ENCODE results near the gene SEBOX.

- TF ChIP-seq POLR2A (IDR thresholded peaks at IDR 0.05) = no peak
- TF ChIP-seq, protein P1, sequence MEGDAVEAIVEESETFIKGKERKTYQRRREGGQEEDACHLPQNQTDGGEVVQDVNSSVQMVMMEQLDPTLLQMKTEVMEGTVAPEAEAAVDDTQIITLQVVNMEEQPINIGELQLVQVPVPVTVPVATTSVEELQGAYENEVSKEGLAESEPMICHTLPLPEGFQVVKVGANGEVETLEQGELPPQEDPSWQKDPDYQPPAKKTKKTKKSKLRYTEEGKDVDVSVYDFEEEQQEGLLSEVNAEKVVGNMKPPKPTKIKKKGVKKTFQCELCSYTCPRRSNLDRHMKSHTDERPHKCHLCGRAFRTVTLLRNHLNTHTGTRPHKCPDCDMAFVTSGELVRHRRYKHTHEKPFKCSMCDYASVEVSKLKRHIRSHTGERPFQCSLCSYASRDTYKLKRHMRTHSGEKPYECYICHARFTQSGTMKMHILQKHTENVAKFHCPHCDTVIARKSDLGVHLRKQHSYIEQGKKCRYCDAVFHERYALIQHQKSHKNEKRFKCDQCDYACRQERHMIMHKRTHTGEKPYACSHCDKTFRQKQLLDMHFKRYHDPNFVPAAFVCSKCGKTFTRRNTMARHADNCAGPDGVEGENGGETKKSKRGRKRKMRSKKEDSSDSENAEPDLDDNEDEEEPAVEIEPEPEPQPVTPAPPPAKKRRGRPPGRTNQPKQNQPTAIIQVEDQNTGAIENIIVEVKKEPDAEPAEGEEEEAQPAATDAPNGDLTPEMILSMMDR (IDR thresholded peaks at IDR 0.05) = no peak
Observed at GRCh38 chr17:28395426-28395825, 30.4 kb upstream of the SEBOX start.

Measured in thyroid gland (tissue), 4 donors.